Hepatocyte (in vitro differentiated cells): ENCODE results near the gene PRSS57. TPM values are rescaled to one million over a fixed set of nuclear protein-coding genes. Genes with fewer than 3 reads are reported as not detected.

Experiments
- DNase-seq: peaks from one replicate; pipeline ENCODE4 v3.0.0-alpha.2; 2016; ENCODE audit warnings: low spot score
- H2AFZ ChIP-seq: fragments of 200-600 bp; sonication (generic); 2 replicates; pipeline ENCODE4 v1.6.0; 2016; ENCODE audit warnings: antibody characterized with exemption, mild to moderate bottlenecking
- H3K27ac ChIP-seq: fragments of 200-600 bp; sonication (generic); 2 replicates; pipeline ENCODE4 v1.5.1; 2016; ENCODE audit warnings: mild to moderate bottlenecking
- H3K27me3 ChIP-seq: fragments of 200-600 bp; sonication (generic); 2 replicates; pipeline ENCODE4 v1.6.1; 2016
- H3K36me3 ChIP-seq: fragments of 200-600 bp; sonication (generic); replicated peaks from 2 replicates; pipeline ENCODE4 v1.5.1; 2016; ENCODE audit warnings: low read depth; ENCODE audit not compliant: insufficient read depth
- H3K4me1 ChIP-seq: fragments of 200-600 bp; sonication (generic); 2 replicates; pipeline ENCODE4 v1.5.1; 2016; ENCODE audit warnings: mild to moderate bottlenecking, moderate library complexity; ENCODE audit not compliant: insufficient read depth
- H3K4me2 ChIP-seq: fragments of 200-600 bp; sonication (generic); 2 replicates; pipeline ENCODE4 v1.6.0; 2016
- H3K4me3 ChIP-seq: fragments of 200-600 bp; sonication (generic); 2 replicates; pipeline ENCODE4 v1.5.1; 2016; ENCODE audit warnings: mild to moderate bottlenecking
- H3K79me2 ChIP-seq: fragments of 200-600 bp; sonication (generic); 2 replicates; pipeline ENCODE4 v1.6.0; 2017; ENCODE audit warnings: mild to moderate bottlenecking
- H3K9me2 ChIP-seq: fragments of 200-600 bp; sonication (generic); replicated peaks from 2 replicates; pipeline ENCODE4 v1.6.0; 2017; ENCODE audit warnings: mild to moderate bottlenecking; ENCODE audit not compliant: insufficient read depth
- H3K9me3 ChIP-seq: fragments of 200-600 bp; sonication (generic); 2 replicates; pipeline ENCODE4 v1.5.1; 2016; ENCODE audit warnings: low read depth, mild to moderate bottlenecking
- H4K20me1 ChIP-seq: fragments of 200-600 bp; sonication (generic); 2 replicates; pipeline ENCODE4 v1.6.0; 2016; ENCODE audit warnings: mild to moderate bottlenecking; ENCODE audit not compliant: insufficient read depth, poor library complexity, severe bottlenecking
- EZH2 ChIP-seq: fragments of 200-600 bp; sonication (generic); IDR thresholded peaks from 2 replicates; pipeline ENCODE4 v1.6.1; 2016; ENCODE audit warnings: antibody characterized with exemption, mild to moderate bottlenecking, borderline replicate concordance
- EZH2phosphoT487 ChIP-seq: fragments of 200-600 bp; sonication (generic); IDR thresholded peaks from one replicate; pipeline ENCODE4 v1.6.1; 2018; ENCODE audit warnings: antibody characterized with exemption, mild to moderate bottlenecking, low read depth, moderate library complexity; ENCODE audit not compliant: unreplicated experiment, severe bottlenecking
- WGBS: methylation state at CpG from one replicate; pipeline ENCODE4 v1.1.6; 2016; ENCODE audit warnings: low lambda C conversion rate; ENCODE audit errors: missing lambda C conversion rate; 5-methylcytosine and 5-hydroxymethylcytosine counted together
- polyA plus RNA-seq: library from polyadenylated mRNA; unstranded; fragments of >200 nt; fragmentation: Nextera tagmentation; extraction: Ambion mirVana; gene quantifications from 2 replicates; pipeline ENCODE4 v1.2.1, GENCODE V29; 2016
- total RNA-seq: library from RNA; depleted of rRNA; stranded (reverse); fragments of >200 nt; gene quantifications from 2 replicates; pipeline ENCODE4 v1.2.3, GENCODE V29; 2014
- TF ChIP-seq, protein P1 (sequence below): fragments of 200-600 bp; sonication (generic); IDR thresholded peaks from 2 replicates; pipeline ENCODE4 v1.5.1; 2016; ENCODE audit warnings: antibody characterized with exemption, mild to moderate bottlenecking; ENCODE audit not compliant: poor library complexity

Gene PRSS57
- total and polyA plus RNA-seq, 2 experiments from 2014 or later = 1.2 to 2.4 TPM

DNA sequence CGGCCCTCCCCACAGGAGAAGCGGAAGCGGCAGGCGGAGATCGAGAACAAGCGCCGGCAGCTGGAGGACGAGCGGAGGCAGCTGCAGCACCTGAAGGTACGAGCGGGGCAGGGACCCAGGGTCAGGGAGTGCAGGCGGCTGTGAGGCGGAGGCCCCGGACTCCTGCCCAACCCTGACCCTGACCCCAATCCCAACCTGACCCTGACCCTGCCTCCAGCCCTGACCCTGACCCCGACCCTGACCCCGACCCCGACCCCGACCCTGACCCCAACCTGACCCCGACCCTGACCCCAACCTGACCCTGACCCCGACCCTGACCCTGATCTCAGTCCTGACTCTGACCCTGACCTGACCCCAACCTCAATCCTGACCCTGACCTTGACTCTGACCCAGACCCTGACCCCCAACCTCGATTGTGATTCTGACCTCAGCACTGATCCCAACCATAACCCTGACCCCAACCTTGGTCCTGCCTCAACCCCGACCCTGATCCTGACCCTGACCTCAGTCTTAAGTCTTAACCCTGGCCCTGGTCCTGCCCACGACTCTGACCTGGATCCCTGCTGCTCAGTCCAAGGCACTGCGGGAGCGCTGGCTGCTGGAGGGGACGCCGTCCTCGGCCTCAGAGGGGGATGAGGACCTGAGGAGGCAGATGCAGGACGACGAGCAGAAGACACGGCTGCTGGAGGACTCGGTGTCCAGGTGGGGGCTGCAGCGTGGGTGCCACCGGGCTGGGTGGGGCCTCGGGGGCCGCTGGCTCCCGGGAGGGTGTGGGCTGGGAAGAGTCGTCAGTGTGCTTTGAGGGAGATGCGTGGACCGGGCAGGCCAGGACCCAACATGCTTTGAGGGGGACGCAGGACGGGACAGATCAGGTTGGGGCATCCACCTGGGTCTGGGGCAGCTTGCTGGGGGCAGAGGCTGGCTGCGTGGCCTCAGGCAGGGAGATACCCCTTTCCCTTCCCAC lies 32.0 kb upstream of the PRSS57 start:
- no peak for TF ChIP-seq EZH2
- WGBS = 93% methylated on average over 17 of the region's 43 CpGs
- Histone ChIP-seq H3K9me2 (no peaks in the 10 kb centered on the region), H3K79me2 (peaks cover 8% of the 10 kb centered on the region), H3K4me2 (no peak overlapping the region), H3K9me3 (no peaks in the 10 kb centered on the region), H3K27ac (no peak overlapping the region), H4K20me1 (no peaks in the 10 kb centered on the region), H2AFZ (no peak overlapping the region), H3K4me3 (no peak overlapping the region), H3K27me3 (no peaks in the 10 kb centered on the region), H3K36me3 (no peaks in the 10 kb centered on the region), H3K4me1 (no peaks in the 10 kb centered on the region)
- DNase-seq = no peak

DNA sequence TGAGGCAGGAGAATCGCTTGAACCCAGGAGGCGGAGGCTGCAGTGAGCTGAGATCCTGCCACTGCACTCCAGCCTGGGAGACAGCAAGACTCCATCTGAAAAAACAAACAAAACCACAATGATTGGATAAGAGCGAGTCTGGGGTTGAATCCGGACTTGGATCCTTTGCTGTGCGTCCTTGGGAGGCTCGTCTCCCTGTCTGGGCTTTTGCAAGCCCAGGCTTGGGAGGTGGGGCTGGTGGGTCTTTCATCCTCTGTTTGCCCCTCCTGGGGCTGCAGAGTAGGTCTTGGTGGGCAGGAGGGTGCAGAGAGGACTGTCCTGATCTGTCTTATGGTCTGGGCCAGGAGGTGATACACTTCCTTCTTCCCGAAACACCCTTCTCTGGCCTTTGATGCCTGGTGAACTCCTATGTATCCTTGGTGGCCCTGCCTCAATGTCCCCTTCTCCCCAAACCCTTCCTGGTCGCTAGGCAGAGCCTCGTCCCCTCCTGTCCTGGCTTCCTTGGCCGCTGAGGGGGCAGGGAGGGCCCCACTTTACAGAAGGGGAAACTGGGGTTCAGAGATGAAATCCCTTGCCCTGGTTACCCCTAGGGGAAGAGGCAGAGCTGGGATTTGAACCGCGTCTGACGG lies 30.3 kb upstream of the PRSS57 start:
- no peak for DNase-seq
- no peaks in the 10 kb centered on the region for H3K4me1 ChIP-seq
- H3K4me3 ChIP-seq = no peak overlapping the region
- H3K79me2 ChIP-seq = peaks cover 17% of the 10 kb centered on the region
- H3K27ac ChIP-seq = no peak overlapping the region
- no peaks in the 10 kb centered on the region for H3K36me3 ChIP-seq
- no peak overlapping the region for H3K4me2 ChIP-seq
- no peaks in the 10 kb centered on the region for H3K9me2 ChIP-seq
- H4K20me1 ChIP-seq = no peaks in the 10 kb centered on the region
- H3K9me3 ChIP-seq = no peaks in the 10 kb centered on the region
- H3K27me3 ChIP-seq = no peaks in the 10 kb centered on the region
- no peak overlapping the region for H2AFZ ChIP-seq
- 94% methylated on average over 13 of the region's 13 CpGs for WGBS
- TF ChIP-seq, protein P1, sequence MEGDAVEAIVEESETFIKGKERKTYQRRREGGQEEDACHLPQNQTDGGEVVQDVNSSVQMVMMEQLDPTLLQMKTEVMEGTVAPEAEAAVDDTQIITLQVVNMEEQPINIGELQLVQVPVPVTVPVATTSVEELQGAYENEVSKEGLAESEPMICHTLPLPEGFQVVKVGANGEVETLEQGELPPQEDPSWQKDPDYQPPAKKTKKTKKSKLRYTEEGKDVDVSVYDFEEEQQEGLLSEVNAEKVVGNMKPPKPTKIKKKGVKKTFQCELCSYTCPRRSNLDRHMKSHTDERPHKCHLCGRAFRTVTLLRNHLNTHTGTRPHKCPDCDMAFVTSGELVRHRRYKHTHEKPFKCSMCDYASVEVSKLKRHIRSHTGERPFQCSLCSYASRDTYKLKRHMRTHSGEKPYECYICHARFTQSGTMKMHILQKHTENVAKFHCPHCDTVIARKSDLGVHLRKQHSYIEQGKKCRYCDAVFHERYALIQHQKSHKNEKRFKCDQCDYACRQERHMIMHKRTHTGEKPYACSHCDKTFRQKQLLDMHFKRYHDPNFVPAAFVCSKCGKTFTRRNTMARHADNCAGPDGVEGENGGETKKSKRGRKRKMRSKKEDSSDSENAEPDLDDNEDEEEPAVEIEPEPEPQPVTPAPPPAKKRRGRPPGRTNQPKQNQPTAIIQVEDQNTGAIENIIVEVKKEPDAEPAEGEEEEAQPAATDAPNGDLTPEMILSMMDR = no peak
- TF ChIP-seq EZH2phosphoT487 (no peak), EZH2 (no peak)

DNA sequence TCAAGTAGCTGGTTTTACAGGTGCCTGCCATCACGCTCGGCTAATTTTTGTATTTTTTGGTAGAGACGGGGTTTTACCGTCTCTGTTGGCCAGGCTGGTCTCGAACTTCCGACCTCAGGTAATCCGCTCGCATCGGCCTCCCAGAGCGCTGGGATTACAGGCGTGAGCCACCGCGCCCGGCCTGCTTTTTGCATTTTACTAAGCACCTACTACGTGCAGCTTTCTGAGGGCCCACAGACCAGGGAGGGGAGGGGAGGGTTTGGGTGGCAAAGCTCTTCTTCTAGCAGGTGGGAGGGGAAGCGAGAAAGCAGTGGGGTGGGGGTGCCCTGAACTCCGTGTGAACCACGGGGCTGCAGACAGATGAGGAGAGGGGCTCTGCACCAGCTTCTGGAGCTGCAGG lies 28.5 kb upstream of the PRSS57 start:
- DNase-seq = no peak
- 93% methylated on average over 18 of the region's 18 CpGs for WGBS
- Histone ChIP-seq H3K4me3 (no peak overlapping the region), H3K27ac (no peak overlapping the region), H2AFZ (no peak overlapping the region), H3K27me3 (no peaks in the 10 kb centered on the region), H3K79me2 (peaks cover 27% of the 10 kb centered on the region), H3K4me2 (no peak overlapping the region), H3K36me3 (no peaks in the 10 kb centered on the region), H4K20me1 (no peaks in the 10 kb centered on the region), H3K9me2 (no peaks in the 10 kb centered on the region), H3K9me3 (no peaks in the 10 kb centered on the region), H3K4me1 (no peaks in the 10 kb centered on the region)
- TF ChIP-seq EZH2phosphoT487 = no peak
- TF ChIP-seq EZH2 = no peak
- TF ChIP-seq, protein P1 = no peak

DNA sequence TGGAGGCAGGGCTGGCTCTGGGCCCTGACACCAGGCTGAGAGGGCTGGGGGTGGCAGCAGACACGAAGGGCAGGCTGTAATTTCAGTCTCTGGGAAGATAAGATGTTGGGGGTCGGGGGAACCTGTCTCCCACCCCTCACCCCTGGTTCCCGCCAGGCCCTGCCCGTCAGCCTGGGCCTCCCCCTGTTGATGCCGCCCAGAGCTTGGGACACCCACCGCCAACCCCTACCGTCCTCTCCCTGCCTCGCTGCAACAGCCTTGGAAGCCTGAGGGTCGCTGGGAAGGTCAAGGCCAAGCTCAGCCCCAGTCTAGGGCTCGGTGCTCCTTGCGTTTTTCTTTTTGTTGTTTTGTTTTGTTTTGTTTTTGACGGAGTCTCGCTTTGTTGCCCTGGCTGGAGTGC lies 28.0 kb upstream of the PRSS57 start:
- DNase-seq = no peak
- no peak overlapping the region for H3K27ac ChIP-seq

More for the DNA sequence above, 28.0 kb upstream of the PRSS57 start:
- Histone ChIP-seq H4K20me1 (peaks cover 3% of the 10 kb centered on the region), H2AFZ (no peak overlapping the region), H3K4me1 (no peaks in the 10 kb centered on the region), H3K9me2 (no peaks in the 10 kb centered on the region), H3K79me2 (peaks cover 31% of the 10 kb centered on the region), H3K4me3 (no peak overlapping the region), H3K36me3 (no peaks in the 10 kb centered on the region), H3K9me3 (no peaks in the 10 kb centered on the region), H3K27me3 (no peaks in the 10 kb centered on the region), H3K4me2 (no peak overlapping the region)
- WGBS = 88% methylated on average over 13 of the region's 13 CpGs
- TF ChIP-seq EZH2 (no peak), EZH2phosphoT487 (no peak)
- TF ChIP-seq, protein P1 = no peak
